H7 (cell line): ENCODE measurements around the gene SGCD. TPM values are rescaled to one million over a fixed set of nuclear protein-coding genes. Genes with fewer than 3 reads are reported as not detected.

Source experiments
- DNase-seq: peaks from one replicate; pipeline ENCODE4 v3.0.0; 2012
- H3K27me3 ChIP-seq: 2 replicates; pipeline ENCODE4 v1.6.0; 2011; ENCODE audit warnings: mild to moderate bottlenecking, low read length; ENCODE audit not compliant: control insufficient read depth, insufficient read depth
- H3K36me3 ChIP-seq: replicated peaks from 2 replicates; pipeline ENCODE4 v1.5.1; 2011; ENCODE audit warnings: low read length; ENCODE audit not compliant: control insufficient read depth, insufficient read depth
- H3K4me3 ChIP-seq: 2 replicates; pipeline ENCODE4 v1.5.1; 2011; ENCODE audit warnings: low read depth, mild to moderate bottlenecking, control low read depth, low read length, moderate library complexity; ENCODE audit not compliant: insufficient read depth
- total RNA-seq: library from RNA; depleted of rRNA; stranded (reverse); fragments of >200 nt; shearing (Covaris generic); gene quantifications from 2 replicates; pipeline ENCODE4 v1.2.3, GENCODE V29; 2014

The SGCD gene
- total RNA-seq, 1 experiment from 2014 or later = not detected

DNA sequence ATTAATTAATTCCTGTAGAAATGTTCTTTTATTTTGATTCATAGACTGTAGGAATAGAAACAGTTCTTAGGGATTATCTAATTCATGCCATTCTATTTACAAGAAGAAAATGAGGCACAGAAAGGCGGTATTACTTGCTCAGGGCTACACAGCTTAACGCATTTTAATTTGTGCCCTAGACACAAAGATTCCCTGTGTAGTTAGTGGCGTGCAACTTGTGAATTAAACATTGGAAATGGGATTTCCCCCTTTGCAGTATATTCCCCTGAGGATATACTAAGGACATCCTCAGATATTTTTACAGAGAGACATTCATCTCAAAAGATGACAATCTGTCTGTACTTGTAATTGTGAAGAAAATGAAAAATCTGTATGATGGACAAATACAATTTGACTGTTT is 108.1 kb downstream of the SGCD start:
- DNase-seq = no peak
- H3K36me3 ChIP-seq = no peaks in the 10 kb centered on the region
- H3K4me3 ChIP-seq = no peak overlapping the region
- H3K27me3 ChIP-seq = no peaks in the 10 kb centered on the region

DNA sequence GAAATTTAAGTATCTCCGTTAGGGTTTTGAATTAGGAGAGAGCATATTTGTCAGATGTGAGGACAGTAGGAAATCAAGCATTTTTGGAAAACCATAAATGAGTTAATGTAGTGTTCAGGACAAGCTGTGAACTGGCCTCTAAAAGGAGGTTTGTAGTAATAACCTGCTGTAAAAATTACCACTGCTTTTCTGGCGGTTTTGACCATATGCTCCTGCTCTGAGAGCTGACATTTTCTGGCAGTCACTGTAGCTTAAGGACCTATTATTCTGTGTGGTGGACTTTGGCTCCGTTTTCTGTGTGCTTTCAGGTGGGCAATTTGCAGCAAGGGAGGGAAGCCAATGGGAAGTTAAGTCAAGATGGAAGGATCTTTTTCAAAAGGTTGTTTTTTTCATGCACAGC is 111.1 kb downstream of the SGCD start:
- DNase-seq = no peak
- no peaks in the 10 kb centered on the region for H3K27me3 ChIP-seq
- no peak overlapping the region for H3K4me3 ChIP-seq
- no peaks in the 10 kb centered on the region for H3K36me3 ChIP-seq

GRCh38 chr5:156444753-156445291 is 117.9 kb downstream of the SGCD start:
- no peak overlapping the region for H3K4me3 ChIP-seq
- DNase-seq = no peak
- no peaks in the 10 kb centered on the region for H3K36me3 ChIP-seq
- no peaks in the 10 kb centered on the region for H3K27me3 ChIP-seq

- no peak for DNase-seq
- Histone ChIP-seq H3K4me3 (no peak overlapping the region), H3K36me3 (no peaks in the 10 kb centered on the region), H3K27me3 (no peaks in the 10 kb centered on the region)
Measured at GRCh38 chr5:156446526-156446925, 119.6 kb downstream of the SGCD start.

DNA sequence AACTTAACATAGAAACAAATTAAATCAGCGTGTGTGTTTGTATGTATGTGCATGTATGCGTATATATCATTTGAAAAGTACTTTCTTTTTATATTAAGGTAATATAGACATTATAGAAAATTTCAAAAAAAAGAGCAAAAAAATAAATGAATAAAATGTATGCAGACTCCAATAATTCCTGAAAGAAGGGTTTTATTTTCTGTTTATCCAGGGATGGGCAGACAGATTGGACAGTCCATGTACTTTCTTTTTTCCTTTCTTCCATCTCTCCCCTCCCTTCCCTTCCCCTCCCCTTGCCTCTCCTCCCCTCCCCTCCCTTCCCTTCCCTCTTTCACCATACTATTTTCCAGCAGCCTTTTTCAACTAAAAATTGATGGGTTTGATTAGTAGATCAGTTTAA is 123.8 kb downstream of the SGCD start:
- no peak for DNase-seq
- Histone ChIP-seq H3K27me3 (no peaks in the 10 kb centered on the region), H3K4me3 (no peak overlapping the region), H3K36me3 (no peaks in the 10 kb centered on the region)

DNA sequence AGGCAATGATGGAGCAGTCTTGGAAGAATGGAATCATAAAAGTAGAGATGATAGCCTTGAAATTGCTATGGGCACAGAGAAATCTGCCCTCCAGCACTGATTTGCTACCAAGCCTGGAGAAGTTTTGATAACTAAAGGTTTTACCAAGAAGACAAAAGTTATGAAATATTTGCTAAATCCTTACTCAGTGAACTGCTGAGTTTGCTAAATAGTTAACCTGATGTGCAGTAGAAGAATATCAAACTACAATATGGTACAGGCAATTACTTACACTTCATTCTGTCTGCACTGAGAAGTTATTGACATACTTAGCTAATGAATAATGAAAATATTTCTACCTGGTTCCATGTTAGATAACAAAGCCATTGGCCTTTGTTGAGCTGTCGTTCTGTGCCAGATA is 124.5 kb downstream of the SGCD start:
- Histone ChIP-seq H3K27me3 (no peaks in the 10 kb centered on the region), H3K36me3 (no peaks in the 10 kb centered on the region), H3K4me3 (no peak overlapping the region)
- DNase-seq = no peak

DNA sequence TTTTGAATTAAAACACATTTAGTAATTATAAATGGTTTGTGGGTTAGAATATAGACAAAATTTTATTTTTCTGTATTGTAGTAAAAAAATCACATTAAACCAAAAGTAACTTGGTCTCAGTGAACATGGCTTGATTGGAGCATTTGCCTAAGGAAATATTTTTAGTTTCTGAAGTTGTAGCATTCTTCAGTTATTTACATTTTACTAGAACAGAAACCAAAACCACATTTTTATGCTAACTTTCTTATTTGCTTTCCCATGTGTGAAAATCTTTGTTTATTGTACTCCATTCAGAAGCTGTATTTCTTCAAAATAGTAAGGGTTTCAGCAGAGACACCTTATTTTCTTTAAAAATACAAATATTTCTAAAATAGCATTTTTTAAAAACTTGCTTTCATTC is 129.9 kb downstream of the SGCD start:
- H3K4me3 ChIP-seq = no peak overlapping the region
- H3K36me3 ChIP-seq = no peaks in the 10 kb centered on the region
- no peak for DNase-seq
- H3K27me3 ChIP-seq = no peaks in the 10 kb centered on the region

DNA sequence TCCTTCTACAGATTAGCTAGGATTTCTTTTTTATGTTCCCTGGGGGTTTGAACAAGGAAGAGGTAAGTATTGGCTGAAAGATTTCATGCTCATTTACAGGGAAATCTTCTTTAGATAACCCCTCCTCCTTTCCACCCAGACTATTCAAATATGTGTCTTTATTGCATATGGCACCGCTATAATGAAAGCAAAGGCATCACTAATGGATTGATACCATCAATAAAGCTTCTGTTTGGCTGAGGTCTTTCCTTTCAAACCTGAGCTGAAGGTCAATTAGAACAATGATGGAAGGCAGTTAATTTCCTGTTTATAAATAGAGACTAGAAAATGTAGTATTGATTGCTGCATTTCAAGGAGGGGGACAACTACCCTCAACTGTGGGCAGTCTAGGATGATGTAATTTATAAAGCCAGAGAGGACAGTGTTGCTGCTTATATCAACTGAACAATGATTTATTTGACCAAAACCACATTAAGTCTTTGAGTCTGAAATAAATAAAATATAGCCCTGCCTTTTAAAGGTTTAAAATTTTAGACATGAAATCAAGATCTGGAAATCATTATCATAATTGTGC is 132.9 kb downstream of the SGCD start:
- no peak for DNase-seq
- no peak overlapping the region for H3K4me3 ChIP-seq
- H3K27me3 ChIP-seq = no peaks in the 10 kb centered on the region
- H3K36me3 ChIP-seq = no peaks in the 10 kb centered on the region

- no peak overlapping the region for H3K4me3 ChIP-seq
- no peaks in the 10 kb centered on the region for H3K27me3 ChIP-seq
- no peaks in the 10 kb centered on the region for H3K36me3 ChIP-seq
- no peak for DNase-seq
Measured at GRCh38 chr5:156460471-156460870, 133.5 kb downstream of the SGCD start.

GRCh38 chr5:156466871-156467270 is 139.9 kb downstream of the SGCD start:
- DNase-seq = no peak
- H3K36me3 ChIP-seq = no peaks in the 10 kb centered on the region
- H3K4me3 ChIP-seq = no peak overlapping the region
- no peaks in the 10 kb centered on the region for H3K27me3 ChIP-seq

- DNase-seq = no peak
- Histone ChIP-seq H3K36me3 (no peaks in the 10 kb centered on the region), H3K4me3 (no peak overlapping the region), H3K27me3 (no peaks in the 10 kb centered on the region)
Measured at GRCh38 chr5:156469636-156470035, 142.7 kb downstream of the SGCD start.

DNA sequence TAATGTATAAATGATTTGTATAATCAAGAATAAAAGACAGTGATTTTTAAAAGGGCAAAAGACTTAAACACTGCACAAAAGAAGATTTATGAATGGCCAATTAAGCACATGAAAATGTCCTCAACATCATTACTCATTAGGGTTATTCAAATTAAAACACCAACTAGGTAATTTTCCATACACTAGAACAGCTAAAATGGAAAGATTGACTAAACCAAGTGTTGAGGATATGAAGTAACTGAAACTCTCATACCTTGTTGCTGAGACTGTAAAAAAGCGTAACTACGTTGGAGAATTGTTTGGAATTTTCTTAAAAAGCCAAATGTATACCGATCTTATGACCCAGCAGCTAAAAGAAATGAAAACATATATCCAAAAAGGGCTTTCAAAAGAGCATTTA is 144.9 kb downstream of the SGCD start:
- no peak for DNase-seq
- Histone ChIP-seq H3K36me3 (no peaks in the 10 kb centered on the region), H3K27me3 (no peaks in the 10 kb centered on the region), H3K4me3 (no peak overlapping the region)

- H3K36me3 ChIP-seq = no peaks in the 10 kb centered on the region
- no peak for DNase-seq
Measured at GRCh38 chr5:156473269-156473908, 146.4 kb downstream of the SGCD start.

GRCh38 chr5:156474251-156474650 is 147.3 kb downstream of the SGCD start:
- Histone ChIP-seq H3K27me3 (no peaks in the 10 kb centered on the region), H3K36me3 (no peaks in the 10 kb centered on the region), H3K4me3 (no peak overlapping the region)
- no peak for DNase-seq

More at GRCh38 chr5:156473269-156473908, 146.4 kb downstream of the SGCD start:
- H3K4me3 ChIP-seq = no peak overlapping the region
- no peaks in the 10 kb centered on the region for H3K27me3 ChIP-seq
